NK-92 treated with Interleukin-12 subunit alpha and Interleukin-12 subunit beta, amount 100 ng/mL, for 24 hours (cell line): ENCODE results near the gene TMEM184C.

Experiments
- DNase-seq: peaks from one replicate; lab custom pipeline; 2025; lab: John Stamatoyannopoulos, UW

The TMEM184C gene

DNA sequence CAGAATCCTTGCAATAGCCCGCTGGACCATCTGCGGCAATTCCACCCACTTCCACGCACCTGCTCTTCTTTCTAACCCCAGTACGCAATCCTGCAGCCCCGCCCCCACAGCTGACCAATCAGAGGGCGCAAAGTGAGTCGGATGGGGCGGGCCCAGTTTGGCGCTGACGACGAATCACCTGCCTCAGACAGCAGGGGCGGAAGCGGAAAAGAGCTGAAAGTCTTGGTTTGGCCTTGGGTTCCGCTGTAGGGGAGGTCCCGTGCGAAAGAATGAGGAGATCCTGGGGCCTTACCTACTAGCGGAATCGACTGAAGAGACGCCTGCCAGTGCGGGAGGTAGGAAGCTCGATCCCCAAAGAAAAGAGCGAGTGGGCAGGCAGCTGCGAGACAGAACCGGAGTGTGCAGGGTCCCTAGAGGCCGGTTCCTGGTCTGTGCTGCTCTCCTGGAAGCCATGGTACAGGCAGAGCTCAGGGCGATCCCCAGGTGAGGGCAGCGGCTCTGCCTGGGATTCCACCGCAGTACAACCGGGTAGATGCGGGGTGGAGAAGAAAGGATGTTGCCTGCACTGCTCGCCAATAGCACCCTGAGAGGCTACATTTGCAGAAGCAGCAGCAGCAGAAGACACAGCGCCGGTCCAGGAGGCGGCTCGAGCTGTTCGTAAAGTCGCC, at the start of gene TMEM184C:
TMEM184C (plus strand) TSS at position 225 of the 668 bp plus-strand sequence. CDS start 560 bp downstream, outside the sequence.
- peak; percentile 86 for DNase-seq

DNA sequence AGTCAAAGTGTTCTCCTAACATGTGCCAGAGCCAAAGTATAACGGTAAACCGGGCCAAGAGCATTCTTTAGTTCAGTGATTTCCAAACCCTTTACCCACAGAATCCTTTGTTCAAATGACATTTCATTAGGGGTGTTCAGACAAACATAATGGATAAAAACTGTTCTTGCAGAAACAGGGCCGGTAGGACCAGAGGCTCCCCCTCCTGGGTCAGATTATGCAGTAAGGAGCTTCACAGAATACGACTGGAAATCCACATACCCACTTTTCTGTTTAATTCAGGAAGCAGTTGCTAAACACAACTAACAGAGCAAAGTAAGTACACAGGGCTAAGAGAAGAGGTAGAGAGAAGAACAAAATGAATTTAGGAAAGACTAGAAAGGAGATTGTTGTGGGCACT, 46.6 kb upstream of the TMEM184C start:
- no peak for DNase-seq

GRCh38 chr4:147571036-147571770, 46.0 kb upstream of the TMEM184C start:
- no peak for DNase-seq

- no peak for DNase-seq
These were observed 41.1 kb upstream of the TMEM184C start for GRCh38 chr4:147576084-147576483.

DNA sequence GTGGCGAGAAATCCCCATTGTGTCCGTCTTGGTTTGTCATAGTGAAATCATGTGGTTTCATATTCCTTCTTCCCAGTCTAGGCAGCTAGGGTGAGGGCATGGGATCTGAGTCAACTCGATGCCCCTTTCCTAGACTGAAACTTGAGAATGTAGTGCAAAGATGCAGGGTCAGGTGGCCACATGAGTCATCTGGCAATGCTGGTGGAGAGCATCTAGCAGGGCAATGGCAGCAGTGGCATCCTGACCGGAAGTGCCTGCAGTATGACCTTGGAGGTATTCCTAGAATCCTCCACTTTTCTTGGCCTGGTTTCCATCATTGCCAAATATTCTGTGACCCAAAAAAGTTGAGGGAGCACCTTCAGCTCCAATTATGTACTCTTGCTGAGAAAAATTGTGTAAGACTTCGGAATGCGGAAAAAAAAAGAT, 39.1 kb upstream of the TMEM184C start:
- DNase-seq = no peak

- DNase-seq = no peak
These were observed 38.6 kb upstream of the TMEM184C start for GRCh38 chr4:147578593-147578992.

DNA sequence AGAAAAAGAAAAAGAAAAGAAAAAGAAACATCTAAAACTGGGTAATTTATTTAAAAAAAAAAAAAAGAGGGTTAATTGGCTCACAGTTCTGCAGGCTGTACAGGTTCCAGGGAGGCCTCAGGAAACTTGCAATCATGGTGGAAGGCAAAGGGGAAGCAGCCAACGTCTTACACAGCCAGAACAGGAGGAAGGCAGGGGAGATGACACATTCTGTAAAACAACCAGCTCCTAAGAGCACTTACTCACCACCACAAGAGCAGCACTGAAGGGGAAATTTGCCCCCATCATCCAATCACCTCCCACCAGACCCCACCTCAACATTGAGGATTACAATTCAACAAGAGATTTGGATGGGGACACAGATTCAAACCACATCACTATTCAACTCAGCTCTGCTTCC, 36.8 kb upstream of the TMEM184C start:
- DNase-seq = no peak

DNA sequence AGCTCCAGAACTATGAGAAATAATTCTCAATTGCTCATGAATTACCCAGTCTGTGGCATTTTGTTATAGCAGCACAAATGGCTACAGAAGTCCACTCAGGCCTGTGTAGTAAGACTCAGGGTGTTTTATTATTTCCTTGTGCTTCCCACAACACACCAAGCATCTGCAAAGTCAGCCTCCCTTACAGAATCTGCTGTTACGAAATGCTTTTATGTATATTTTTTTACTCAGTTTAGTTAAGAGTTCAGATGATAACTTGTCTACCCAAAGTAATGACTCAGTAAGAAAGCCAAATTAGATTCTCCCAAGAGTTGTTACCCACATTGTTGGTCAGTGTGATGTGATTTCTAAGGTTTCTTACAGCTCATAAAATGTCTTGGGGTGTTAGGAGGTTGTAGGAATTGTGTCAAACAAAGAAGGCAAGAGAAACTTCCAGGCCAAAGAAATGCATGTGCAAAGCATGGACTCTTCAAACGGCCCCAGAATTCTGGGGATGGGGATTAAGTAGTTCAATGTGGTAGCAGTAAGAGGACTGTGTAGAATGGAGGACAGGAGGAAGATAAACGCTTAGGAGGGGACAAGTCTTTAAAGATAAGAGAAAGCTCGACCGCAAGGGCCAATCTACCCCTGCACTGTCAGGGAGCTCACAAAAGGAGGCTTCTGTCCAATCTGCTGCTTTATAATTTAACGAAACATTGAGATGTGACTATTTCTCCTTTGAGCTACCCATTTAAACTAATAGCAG, 35.4 kb upstream of the TMEM184C start:
- DNase-seq = no peak

- no peak for DNase-seq
These were observed 34.7 kb upstream of the TMEM184C start for GRCh38 chr4:147582386-147583060.

DNA sequence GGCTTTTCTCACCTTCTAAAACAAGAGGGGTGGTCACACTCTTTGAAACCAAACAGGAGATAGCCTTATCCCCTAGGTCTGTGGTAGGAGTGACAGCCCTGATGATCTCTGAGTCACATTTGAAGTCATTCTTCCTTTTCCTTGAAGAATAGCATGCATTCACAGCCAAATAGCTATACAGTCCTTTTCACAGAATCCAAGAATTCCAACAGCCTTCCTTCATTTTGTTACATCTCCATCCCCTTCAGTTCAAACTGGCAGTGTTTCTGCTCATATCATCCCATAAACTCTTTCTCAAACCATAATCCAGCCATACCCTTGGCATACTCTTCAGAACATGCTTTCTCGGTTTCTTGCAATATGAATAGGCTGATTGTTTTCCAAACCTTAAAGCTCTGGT, 33.3 kb upstream of the TMEM184C start:
- no peak for DNase-seq

GRCh38 chr4:147586032-147586431, 31.2 kb upstream of the TMEM184C start:
- DNase-seq = no peak

- DNase-seq = no peak
These were observed 30.6 kb upstream of the TMEM184C start for GRCh38 chr4:147586637-147587036.

- no peak for DNase-seq
These were observed 30.2 kb upstream of the TMEM184C start for GRCh38 chr4:147587041-147587440.

DNA sequence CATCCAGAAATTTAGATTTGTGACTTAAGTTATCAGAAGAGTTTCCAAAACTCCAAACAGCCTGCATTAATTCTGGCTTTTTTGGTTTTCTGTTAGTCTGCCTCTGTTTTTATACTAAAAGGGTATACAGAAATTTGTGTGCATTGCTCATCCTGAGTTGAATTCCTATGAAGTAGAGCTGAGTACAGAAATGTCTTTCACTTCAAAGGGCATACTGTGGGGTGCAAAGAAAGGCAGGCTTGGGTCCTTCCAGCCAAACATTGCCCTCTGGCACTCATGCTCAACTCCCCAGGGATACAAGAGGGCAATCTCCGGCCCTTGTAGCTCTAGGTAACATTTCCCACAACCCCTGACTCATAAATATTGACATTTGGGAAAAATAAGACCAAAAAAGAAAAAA, 27.6 kb upstream of the TMEM184C start:
- DNase-seq = no peak

DNA sequence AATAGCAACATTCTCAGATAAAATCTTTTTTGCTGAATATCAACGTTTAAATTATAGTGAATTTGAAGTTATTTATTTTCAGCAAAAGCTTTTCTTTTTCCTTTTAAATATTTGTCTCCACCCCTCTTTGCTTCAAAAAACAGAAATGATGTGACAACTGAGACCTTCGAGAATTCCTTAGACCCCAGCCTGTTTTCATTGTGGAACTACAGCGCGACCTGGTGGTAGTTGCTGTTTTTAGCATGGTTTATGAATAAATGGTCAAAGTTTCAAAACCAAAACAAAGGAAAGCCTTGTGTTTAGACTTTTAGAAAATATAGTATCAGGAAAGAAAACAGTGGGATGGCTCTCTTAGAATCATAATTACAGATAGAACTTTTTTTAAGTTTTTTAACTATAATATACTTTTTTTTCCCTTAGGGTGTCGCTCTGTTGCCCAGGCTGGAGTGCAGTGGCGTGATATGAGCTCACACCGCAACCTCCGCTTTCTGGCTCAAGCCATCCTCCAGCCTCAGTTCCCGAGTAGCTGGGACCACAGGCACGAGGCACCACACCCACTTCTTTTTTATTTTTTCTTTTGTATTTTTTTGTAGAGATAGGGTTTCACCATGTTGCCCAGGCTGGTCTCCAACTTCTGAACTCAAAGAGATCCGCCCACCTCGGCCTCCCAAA, 26.8 kb upstream of the TMEM184C start:
- peak; percentile 1 for DNase-seq

DNA sequence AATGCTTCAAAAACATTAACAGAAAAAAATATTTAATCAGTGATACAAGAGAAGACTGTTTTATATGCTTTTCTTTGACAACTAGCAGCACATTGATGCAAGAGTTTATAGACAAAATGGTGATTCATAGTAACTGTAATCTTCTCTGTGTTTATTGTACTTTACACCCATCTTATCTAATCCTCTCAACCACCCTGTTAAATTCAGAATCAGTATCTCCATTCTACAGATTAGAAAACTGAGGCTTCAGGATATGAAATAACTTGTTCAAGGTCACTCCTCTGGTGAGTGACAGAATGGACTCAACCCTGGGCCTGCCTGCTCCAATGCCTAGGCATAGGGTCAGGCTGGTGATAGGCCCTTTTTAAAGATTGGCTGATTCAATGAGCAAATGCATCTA, 26.1 kb upstream of the TMEM184C start:
- DNase-seq = no peak

DNA sequence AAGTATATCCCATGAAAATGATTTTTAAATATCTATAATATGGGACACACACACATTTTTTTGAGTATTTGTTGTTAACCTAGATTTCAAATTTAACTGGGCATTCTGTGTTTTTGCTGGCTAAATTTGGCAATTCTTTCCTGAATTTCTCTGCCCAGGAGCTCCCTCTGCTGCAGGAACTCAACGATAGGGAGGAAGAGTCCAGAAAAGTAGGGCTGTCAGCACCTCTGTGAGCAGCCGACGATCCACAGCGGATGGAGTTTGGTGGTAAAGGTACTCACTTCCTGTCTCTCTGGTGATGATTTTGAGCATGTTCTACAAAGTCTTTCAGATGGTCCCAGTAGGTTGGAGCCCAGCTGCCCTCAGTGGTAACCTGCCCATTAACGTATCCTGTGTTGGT, 23.1 kb upstream of the TMEM184C start:
- no peak for DNase-seq

DNA sequence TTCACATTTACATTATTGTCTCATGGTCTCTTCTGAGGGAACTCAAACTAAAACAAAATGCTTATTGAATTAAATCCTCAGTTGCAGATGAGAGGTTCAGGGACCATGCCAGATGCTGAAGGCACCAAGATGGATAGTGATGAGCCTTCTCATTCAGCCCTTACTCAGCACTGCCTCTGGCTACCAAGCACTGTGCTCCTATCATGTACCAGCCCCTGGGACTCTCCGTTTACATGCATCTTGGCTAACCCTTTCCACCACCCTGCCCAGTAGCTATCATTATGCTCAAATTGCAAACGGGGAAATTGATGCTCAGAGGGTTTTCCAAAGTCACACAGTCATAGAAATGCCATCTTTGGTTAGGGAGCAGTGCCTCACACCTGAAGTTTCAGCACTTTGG, 22.6 kb upstream of the TMEM184C start:
- DNase-seq = no peak

DNA sequence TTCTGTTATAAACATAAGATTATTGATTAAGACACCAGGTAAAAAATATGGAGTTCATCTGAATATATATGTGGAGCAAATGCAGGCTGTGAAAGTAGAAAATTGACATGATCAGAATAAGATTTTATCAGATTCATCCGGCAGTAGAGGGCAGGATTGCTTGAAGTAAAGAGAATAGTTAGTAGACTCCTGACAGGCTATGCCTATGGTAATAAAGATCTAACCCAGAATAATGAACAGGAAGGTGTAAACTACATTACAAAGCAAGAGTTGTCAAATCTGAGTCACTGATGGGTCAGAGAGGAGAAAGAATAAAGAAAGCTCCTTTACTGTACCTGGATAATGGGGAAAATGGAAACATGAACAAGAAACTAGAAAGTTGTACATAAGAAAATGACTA, 20.8 kb upstream of the TMEM184C start:
- DNase-seq = no peak

GRCh38 chr4:147596981-147597380, 20.2 kb upstream of the TMEM184C start:
- no peak for DNase-seq

- DNase-seq = no peak
These were observed 19.6 kb upstream of the TMEM184C start for GRCh38 chr4:147597561-147597960.

GRCh38 chr4:147599206-147599605, 18.0 kb upstream of the TMEM184C start:
- no peak for DNase-seq
